Mucosa of gallbladder (tissue), 1 donor: ENCODE measurements around the gene GBP2. TPM values are rescaled to one million over a fixed set of nuclear protein-coding genes. Genes with fewer than 3 reads are reported as not detected.

Experiments used
- DNase-seq: peaks from one replicate; pipeline ENCODE4 v3.0.0-alpha.2; 2020; ENCODE audit warnings: low spot score
- total RNA-seq: library from RNA; stranded (reverse); gene quantifications from one replicate; pipeline ENCODE4 v1.2.1, GENCODE V29; 2021
- donor health status: DM: no; HTN: no; CAD: no.

Gene GBP2
- total RNA-seq, 1 donor from 2014 or later: 67.8 TPM

- DNase-seq: peak; percentile 42
These were observed 60.6 kb downstream of the GBP2 start, which contains the start of gene GBP1 for GRCh38 chr1:89065079-89065868. GBP1 (minus strand) TSS chr1:89065208; CDS start chr1:89063234, 1,974 bp downstream.

- no peak for DNase-seq
These were observed 61.3 kb downstream of the GBP2 start for GRCh38 chr1:89064632-89065031.

- DNase-seq: no peak
These were observed 62.8 kb downstream of the GBP2 start for GRCh38 chr1:89063094-89063493.

GRCh38 chr1:89060091-89060490 lies 65.8 kb downstream of the GBP2 start:
- DNase-seq: no peak

Other genes with a start within 250 kb of the GBP2 start
- gene GTF2B, start 234.5 kb downstream of the GBP2 start, total RNA-seq: 23.8 TPM
- 19.1 TPM for gene KYAT3, start 133.5 kb downstream of the GBP2 start, total RNA-seq
- 16.7 TPM for gene RBMXL1, start 133.5 kb downstream of the GBP2 start, total RNA-seq
- gene GBP3, start 103.2 kb downstream of the GBP2 start, total RNA-seq: 58.1 TPM
- 30.3 TPM for gene GBP1, start 60.9 kb downstream of the GBP2 start, total RNA-seq
- not detected for gene GBP7, start 49.9 kb upstream of the GBP2 start, total RNA-seq
- 4.6 TPM for gene GBP4, start 72.8 kb upstream of the GBP2 start, total RNA-seq
- 4.2 TPM for gene GBP5, start 146.7 kb upstream of the GBP2 start, total RNA-seq
- not detected for gene GBP6, start 237.9 kb upstream of the GBP2 start, total RNA-seq